Upper lobe of left lung (tissue), 4 donors: ENCODE results near the gene FCGBP.
"Not testable (repeated sequence)": the region's sequence is repeated elsewhere in the genome, so short reads cannot be mapped to it uniquely, and the experiment has no call there.

Source experiments
- POLR2A ChIP-seq, 4 donors: fragments of 450-650 bp; IDR thresholded peaks; one replicate each; pipeline ENCODE4 v1.5.1; 2016 to 2017; ENCODE audit warnings: antibody characterized with exemption in 4 of 4, mild to moderate bottlenecking in 2 of 4
- TF ChIP-seq, protein P1 (sequence below), 6 experiments: fragments of 450-650 bp in 4 of 6; fragments of 200-600 bp in 2 of 6; sonication (generic) in 2 of 6; IDR thresholded peaks; one replicate each; pipeline ENCODE4 v1.5.1; 2016 to 2019; ENCODE audit warnings: antibody characterized with exemption in 6 of 6

- TF ChIP-seq, protein P1, sequence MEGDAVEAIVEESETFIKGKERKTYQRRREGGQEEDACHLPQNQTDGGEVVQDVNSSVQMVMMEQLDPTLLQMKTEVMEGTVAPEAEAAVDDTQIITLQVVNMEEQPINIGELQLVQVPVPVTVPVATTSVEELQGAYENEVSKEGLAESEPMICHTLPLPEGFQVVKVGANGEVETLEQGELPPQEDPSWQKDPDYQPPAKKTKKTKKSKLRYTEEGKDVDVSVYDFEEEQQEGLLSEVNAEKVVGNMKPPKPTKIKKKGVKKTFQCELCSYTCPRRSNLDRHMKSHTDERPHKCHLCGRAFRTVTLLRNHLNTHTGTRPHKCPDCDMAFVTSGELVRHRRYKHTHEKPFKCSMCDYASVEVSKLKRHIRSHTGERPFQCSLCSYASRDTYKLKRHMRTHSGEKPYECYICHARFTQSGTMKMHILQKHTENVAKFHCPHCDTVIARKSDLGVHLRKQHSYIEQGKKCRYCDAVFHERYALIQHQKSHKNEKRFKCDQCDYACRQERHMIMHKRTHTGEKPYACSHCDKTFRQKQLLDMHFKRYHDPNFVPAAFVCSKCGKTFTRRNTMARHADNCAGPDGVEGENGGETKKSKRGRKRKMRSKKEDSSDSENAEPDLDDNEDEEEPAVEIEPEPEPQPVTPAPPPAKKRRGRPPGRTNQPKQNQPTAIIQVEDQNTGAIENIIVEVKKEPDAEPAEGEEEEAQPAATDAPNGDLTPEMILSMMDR (IDR thresholded peaks at IDR 0.05): not testable (repeated sequence)
- not testable (repeated sequence) for TF ChIP-seq POLR2A (IDR thresholded peaks at IDR 0.05)
These were observed 40.8 kb downstream of the FCGBP start for GRCh38 chr19:39893366-39894235.
